Bronchial epithelial cell (primary cell): Measurements from ENCODE around the gene DGKD. TPM values are rescaled to one million over a fixed set of nuclear protein-coding genes. Genes with fewer than 3 reads are reported as not detected.

Experiments used
- DNase-seq: peaks from one replicate; pipeline ENCODE4 v3.0.0-alpha.2; 2010; ENCODE audit warnings: low read depth
- FAIRE-seq: peaks from 2 replicates; lab custom pipeline; 2011; peaks lifted over from hg19 to GRCh38; lab: Jason Lieb, UNC
- H3K27me3 ChIP-seq: 2 replicates; pipeline ENCODE4 v1.5.1; 2011; ENCODE audit warnings: low read length; ENCODE audit not compliant: control insufficient read depth, insufficient read depth
- H3K36me3 ChIP-seq: 2 replicates; pipeline ENCODE4 v1.5.1; 2011; ENCODE audit warnings: low read length; ENCODE audit not compliant: control insufficient read depth, insufficient read depth
- H3K4me3 ChIP-seq: 2 replicates; pipeline ENCODE4 v1.5.1; 2011; ENCODE audit warnings: mild to moderate bottlenecking, low read depth, low read length, control low read depth
- CTCF ChIP-seq: IDR thresholded peaks from 2 replicates; pipeline ENCODE4 v1.5.1; 2011; ENCODE audit warnings: mild to moderate bottlenecking, moderate library complexity, low read length, control low read depth, inconsistent platforms; ENCODE audit not compliant: insufficient read depth, severe bottlenecking
- total RNA-seq: library from RNA; depleted of rRNA; stranded (reverse); fragments of >200 nt; gene quantifications from 2 replicates; pipeline ENCODE4 v1.2.1, GENCODE V29; 2014

Gene DGKD
- total RNA-seq, 1 donor from 2014 or later, result 14.5 TPM

GRCh38 chr2:233479616-233480489 lies 125.6 kb downstream of the DGKD start:
- DNase-seq, result no peak
- H3K27me3 ChIP-seq, result no peaks in the 10 kb centered on the region
- no peak for TF ChIP-seq CTCF
- H3K4me3 ChIP-seq, result no peak overlapping the region
- no peak for FAIRE-seq
- peaks cover 10% of the 10 kb centered on the region for H3K36me3 ChIP-seq

GRCh38 chr2:233480490-233481202 lies 126.4 kb downstream of the DGKD start:
- Histone ChIP-seq H3K4me3 (no peak overlapping the region), H3K27me3 (no peaks in the 10 kb centered on the region), H3K36me3 (peaks cover 10% of the 10 kb centered on the region)
- peak; percentile 36 for FAIRE-seq
- peak; percentile 81 for TF ChIP-seq CTCF
- peak; percentile 70 for DNase-seq

- peak overlapping the region; percentile 5 for H3K4me3 ChIP-seq
- H3K36me3 ChIP-seq, result peaks cover 5% of the 10 kb centered on the region
- no peaks in the 10 kb centered on the region for H3K27me3 ChIP-seq
- TF ChIP-seq CTCF, result no peak
- DNase-seq, result peak; percentile 70
- FAIRE-seq, result peak; percentile 96
Observed at GRCh38 chr2:233481368-233482142, 127.3 kb downstream of the DGKD start.

GRCh38 chr2:233482616-233483015 lies 128.3 kb downstream of the DGKD start:
- no peak for FAIRE-seq
- Histone ChIP-seq H3K4me3 (no peak overlapping the region), H3K36me3 (no peaks in the 10 kb centered on the region), H3K27me3 (no peaks in the 10 kb centered on the region)
- TF ChIP-seq CTCF, result no peak
- DNase-seq, result no peak

GRCh38 chr2:233485726-233486125 lies 131.4 kb downstream of the DGKD start:
- TF ChIP-seq CTCF, result no peak
- no peak for FAIRE-seq
- no peaks in the 10 kb centered on the region for H3K27me3 ChIP-seq
- no peaks in the 10 kb centered on the region for H3K36me3 ChIP-seq
- DNase-seq, result no peak
- no peak overlapping the region for H3K4me3 ChIP-seq
